Heart right ventricle (tissue), 16 donors: ENCODE data around the gene MAD1L1. TPM values are rescaled to one million over a fixed set of nuclear protein-coding genes. Genes with fewer than 3 reads are reported as not detected.
A peak's percentile ranks its signal among the peaks of the same experiment; 100 is the strongest.

Source experiments
- ATAC-seq, 8 donors: fragments of 200-7000 bp; cut with Tn5 transposase; one replicate each; pipeline ENCODE4 v1.9.1; 2020; ENCODE audit warnings: mild to moderate bottlenecking in 8 of 8, moderate library complexity in 8 of 8, moderate number of reproducible peaks in 1 of 8
- DNase-seq, 2 donors: peaks; one replicate each; pipeline ENCODE4 v3.0.0-alpha.2; 2020
- H3K27ac ChIP-seq, 10 donors: fragments of 200-600 bp; sonication (generic) in 2 of 10; one replicate each; pipeline versions ENCODE4 v1.5.0 to v1.8.0; 2020 to 2022; ENCODE audit warnings: mild to moderate bottlenecking in 3 of 10
- H3K27me3 ChIP-seq, 7 donors: fragments of 200-600 bp; one replicate each; pipeline ENCODE4 v1.8.0; 2021 to 2022; ENCODE audit warnings: mild to moderate bottlenecking in 2 of 7
- H3K36me3 ChIP-seq, 9 donors: fragments of 200-600 bp; sonication (generic) in 1 of 9; one replicate each; pipeline versions ENCODE4 v1.5.0 to v1.8.0; 2020 to 2022; ENCODE audit warnings: mild to moderate bottlenecking in 2 of 9
- H3K4me1 ChIP-seq, 9 donors: fragments of 200-600 bp; sonication (generic) in 1 of 9; one replicate each; pipeline versions ENCODE4 v1.5.0 to v1.8.0; 2020 to 2022; ENCODE audit warnings: mild to moderate bottlenecking in 4 of 9
- H3K4me3 ChIP-seq, 10 donors: fragments of 200-600 bp; sonication (generic) in 2 of 10; one replicate each; pipeline versions ENCODE4 v1.5.0 to v1.8.0; 2020 to 2022; ENCODE audit warnings: mild to moderate bottlenecking in 7 of 10, moderate library complexity in 2 of 10
- H3K9me3 ChIP-seq, 11 donors: fragments of 200-600 bp in 10 of 11; sonication (generic) in 2 of 11; one replicate each; pipeline versions ENCODE4 v1.5.0 to v1.8.0; 2013 to 2022; ENCODE audit warnings: mild to moderate bottlenecking in 2 of 11, control low read depth in 1 of 11, moderate library complexity in 1 of 11
- CTCF ChIP-seq, 9 donors: fragments of 200-600 bp; sonication (generic) in 2 of 9; IDR thresholded peaks; one replicate each; pipeline versions ENCODE4 v1.5.0 to v1.8.0; 2021 to 2022; ENCODE audit warnings: antibody characterized with exemption in 9 of 9, mild to moderate bottlenecking in 5 of 9, moderate library complexity in 1 of 9
- WGBS, 2 donors: extraction: QIAGEN DNeasy Blood & Tissue Kit; methylation state at CpG; one replicate each; pipeline ENCODE4 v1.1.7; 2013; ENCODE audit warnings: inconsistent platforms in 1 of 2; 5-methylcytosine and 5-hydroxymethylcytosine counted together
- intact Hi-C, 10 donors: fragments of 100-400 bp; cut with DNase I; formaldehyde crosslinking; loops; one replicate each; pipeline versions ENCODE4 v1.11.1 to v1.14.2; 2022
- polyA plus RNA-seq, 2 donors: library from polyadenylated mRNA; stranded (reverse); fragments of 200-250 nt; gene quantifications; one replicate each; pipeline ENCODE4 v1.2.3, GENCODE V29; 2013
- total RNA-seq, 10 donors: library from RNA; stranded (reverse); fragmentation: NEBNext Ultra II Directional in 3 of 10; extraction: Animal tissue kit (Norgen Biotek cat#: 25700) in 3 of 10; gene quantifications; one replicate each; pipeline versions ENCODE4 v1.2.1 to v1.2.4, GENCODE V29; 2021 to 2023
- donor health status: Arrhythmogenic right ventricular cardiomyopathy.
- donor health status: ischemic (EF 13 %, LVEDD 7.1; RV severe dilation, severe dysfunction).
- donor health status: healthy with polysubstance abuse.
- donor health status: DM: no; HTN: yes; CAD: no.
- donor health status: DM: no; HTN: no; CAD: no.
- donor health status: ischemic (EF 25% LVEDD 6.9; RV normal size, moderate dysfunction).
- donor health status: ischemic (EF 25% LVEDD 5.7; RV mildly dilated, moderate dysfunction).
- donor health status: healthy.
- donor health status: DM: yes; HTN: yes; CAD: no.
- donor health status: Ischemic cardiomyopathy.
- donor health status: ischemic (EF 35%, LVEDD 5.7; RV mildly dilated, moderate dysfunction).
- donor health status: nonischemic (EF 11% LVEDD 7.7; RV severe dilation, severe dysfunction).
- donor health status: DM: yes; HTN: yes; CAD: no.
- donor health status: PGD.
- donor health status: ischemic (EF 29% LVEDD 5.4; RV normal size, mild dysfunction).
- donor health status: nonischemic (EF 23%, LVEDD 6.1; RV moderate dilation, normal function).

Gene MAD1L1
- total and polyA plus RNA-seq, 12 donors, result 13.8 to 46.8 (median 20.2) TPM

- DNase-seq (no peak), ATAC-seq (no peak)
- peaks cover 0 to 3% (median 0%) of the 10 kb centered on the region in 9 donors for H3K4me1 ChIP-seq
- no peak for TF ChIP-seq CTCF (IDR thresholded peaks at IDR 0.05)
- no peaks in the 10 kb centered on the region for H3K27me3 ChIP-seq
- no peak overlapping the region for H3K4me3 ChIP-seq
- no peak overlapping the region for H3K27ac ChIP-seq
- H3K9me3 ChIP-seq, result no peaks in the 10 kb centered on the region
- intact Hi-C loops, result no loop called here
- 93 to 94% methylated on average over 10 of the region's 10 CpGs for WGBS, 2 donors
- peaks cover 0 to 25% (median 0%) of the 10 kb centered on the region in 9 donors for H3K36me3 ChIP-seq
Observed at GRCh38 chr7:2131800-2132199, 100.9 kb downstream of the MAD1L1 start.

DNA sequence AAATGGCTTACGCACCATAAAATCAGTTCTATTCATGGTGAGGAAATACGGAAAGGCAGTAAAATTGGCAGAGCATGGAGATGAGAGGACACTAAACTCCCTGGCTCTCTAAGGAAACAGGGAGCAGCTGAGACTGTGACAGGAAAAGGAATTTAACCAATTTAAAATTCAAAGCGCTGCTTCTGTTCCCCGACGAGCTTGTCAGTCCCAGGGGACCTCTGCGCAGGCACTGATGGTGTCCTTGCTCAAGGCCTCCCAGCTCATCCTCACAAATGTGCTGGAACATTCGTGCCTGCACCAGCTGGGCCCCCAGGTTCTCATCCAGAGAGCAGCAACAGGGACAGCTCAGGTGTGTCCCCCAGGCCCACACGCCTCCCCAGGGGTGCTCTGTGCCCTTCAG is 101.4 kb downstream of the MAD1L1 start:
- no peaks in the 10 kb centered on the region for H3K9me3 ChIP-seq
- peaks cover 0 to 26% (median 0%) of the 10 kb centered on the region in 9 donors for H3K36me3 ChIP-seq
- DNase-seq (no peak), ATAC-seq (no peak)
- H3K27me3 ChIP-seq, result no peaks in the 10 kb centered on the region
- H3K4me3 ChIP-seq, result no peak overlapping the region
- TF ChIP-seq CTCF (IDR thresholded peaks at IDR 0.05), result no peak
- no peak overlapping the region for H3K27ac ChIP-seq
- WGBS, 2 donors, result 82 to 87% methylated on average over 8 of the region's 8 CpGs
- intact Hi-C loops, result no loop called here
- H3K4me1 ChIP-seq, result peaks cover 0 to 3% (median 0%) of the 10 kb centered on the region in 9 donors

DNA sequence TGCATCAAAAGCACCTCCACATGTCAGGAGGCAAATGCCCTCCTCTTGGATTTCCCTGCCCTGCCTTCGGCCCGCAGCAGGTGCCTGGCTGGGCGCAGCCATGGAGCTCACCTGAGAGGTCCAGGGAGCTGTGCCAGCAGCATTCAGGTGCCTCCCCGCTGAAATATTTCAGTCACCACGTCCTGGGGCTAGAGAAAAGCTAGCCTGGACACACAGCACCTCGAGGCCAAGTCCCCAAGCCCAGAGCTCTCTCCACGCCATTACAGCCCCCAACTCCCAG is 102.7 kb downstream of the MAD1L1 start:
- no peak for ATAC-seq
- H3K27ac ChIP-seq, result no peak overlapping the region
- no peak for DNase-seq
- no peaks in the 10 kb centered on the region for H3K9me3 ChIP-seq
- 95 to 97% methylated on average over 7 of the region's 7 CpGs for WGBS, 2 donors
- no peak overlapping the region for H3K4me3 ChIP-seq
- no peak for TF ChIP-seq CTCF (IDR thresholded peaks at IDR 0.05)
- peaks cover 0 to 3% (median 0%) of the 10 kb centered on the region in 9 donors for H3K4me1 ChIP-seq
- H3K36me3 ChIP-seq, result peaks cover 0 to 34% (median 0%) of the 10 kb centered on the region in 9 donors
- intact Hi-C loops, result no loop called here
- no peaks in the 10 kb centered on the region for H3K27me3 ChIP-seq

GRCh38 chr7:2129323-2130095 is 103.2 kb downstream of the MAD1L1 start:
- Histone ChIP-seq H3K4me3 (no peak overlapping the region), H3K36me3 (peaks cover 0 to 34% (median 0%) of the 10 kb centered on the region in 9 donors), H3K27ac (no peak overlapping the region), H3K27me3 (no peaks in the 10 kb centered on the region), H3K9me3 (no peaks in the 10 kb centered on the region), H3K4me1 (peaks cover 0 to 3% (median 0%) of the 10 kb centered on the region in 9 donors)
- WGBS, 2 donors, result 78 to 84% methylated on average over 29 of the region's 29 CpGs
- DNase-seq (no peak), ATAC-seq (peak in 2 of 8 donors; percentile 12 to 13)
- TF ChIP-seq CTCF (IDR thresholded peaks at IDR 0.05), result no peak
- intact Hi-C loops, result no loop called here
